Fibroblast of villous mesenchyme (primary cell): ENCODE results near the gene TCF7L2. TPM values are rescaled to one million over a fixed set of nuclear protein-coding genes. Genes with fewer than 3 reads are reported as not detected.

Experiments used
- DNase-seq: peaks from one replicate; pipeline ENCODE4 v3.0.0-alpha.2; 2010; ENCODE audit warnings: low read depth
- H3K4me3 ChIP-seq: 2 replicates; pipeline ENCODE4 v1.5.1; 2011; ENCODE audit warnings: low read depth, mild to moderate bottlenecking, low read length
- total RNA-seq: library from RNA; depleted of rRNA; stranded (reverse); fragments of >200 nt; gene quantifications from 2 replicates; pipeline ENCODE4 v1.2.3, GENCODE V29; 2012
- TF ChIP-seq, protein P1 (sequence below): IDR thresholded peaks from 2 replicates; pipeline ENCODE4 v1.5.1; 2012; ENCODE audit warnings: low read depth, mild to moderate bottlenecking, low read length; ENCODE audit not compliant: insufficient read depth

The TCF7L2 gene
- total RNA-seq, 1 donor, result 12.5 TPM

GRCh38 chr10:113047151-113047550 lies 97.1 kb downstream of the TCF7L2 start:
- DNase-seq, result no peak
- TF ChIP-seq, protein P1, sequence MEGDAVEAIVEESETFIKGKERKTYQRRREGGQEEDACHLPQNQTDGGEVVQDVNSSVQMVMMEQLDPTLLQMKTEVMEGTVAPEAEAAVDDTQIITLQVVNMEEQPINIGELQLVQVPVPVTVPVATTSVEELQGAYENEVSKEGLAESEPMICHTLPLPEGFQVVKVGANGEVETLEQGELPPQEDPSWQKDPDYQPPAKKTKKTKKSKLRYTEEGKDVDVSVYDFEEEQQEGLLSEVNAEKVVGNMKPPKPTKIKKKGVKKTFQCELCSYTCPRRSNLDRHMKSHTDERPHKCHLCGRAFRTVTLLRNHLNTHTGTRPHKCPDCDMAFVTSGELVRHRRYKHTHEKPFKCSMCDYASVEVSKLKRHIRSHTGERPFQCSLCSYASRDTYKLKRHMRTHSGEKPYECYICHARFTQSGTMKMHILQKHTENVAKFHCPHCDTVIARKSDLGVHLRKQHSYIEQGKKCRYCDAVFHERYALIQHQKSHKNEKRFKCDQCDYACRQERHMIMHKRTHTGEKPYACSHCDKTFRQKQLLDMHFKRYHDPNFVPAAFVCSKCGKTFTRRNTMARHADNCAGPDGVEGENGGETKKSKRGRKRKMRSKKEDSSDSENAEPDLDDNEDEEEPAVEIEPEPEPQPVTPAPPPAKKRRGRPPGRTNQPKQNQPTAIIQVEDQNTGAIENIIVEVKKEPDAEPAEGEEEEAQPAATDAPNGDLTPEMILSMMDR, result no peak
- H3K4me3 ChIP-seq, result no peak overlapping the region

DNA sequence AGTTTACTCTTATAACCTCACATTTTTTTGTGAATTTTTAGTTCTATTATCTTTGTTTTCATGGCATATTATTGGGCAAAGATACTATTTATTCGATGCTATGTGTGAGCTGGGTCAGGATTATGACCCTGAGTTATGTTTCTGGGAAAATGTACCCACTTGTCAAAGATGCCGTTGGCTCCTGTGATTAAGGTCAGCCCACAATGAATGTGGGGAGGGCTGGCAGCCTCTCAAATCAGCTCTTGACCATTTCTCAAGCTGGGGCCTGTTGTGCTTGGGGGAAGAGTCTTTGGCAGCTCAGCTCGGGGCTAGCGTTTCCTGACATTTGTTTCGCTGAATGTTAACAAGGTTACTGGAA lies 97.5 kb downstream of the TCF7L2 start:
- peak; percentile 43 for DNase-seq

DNA sequence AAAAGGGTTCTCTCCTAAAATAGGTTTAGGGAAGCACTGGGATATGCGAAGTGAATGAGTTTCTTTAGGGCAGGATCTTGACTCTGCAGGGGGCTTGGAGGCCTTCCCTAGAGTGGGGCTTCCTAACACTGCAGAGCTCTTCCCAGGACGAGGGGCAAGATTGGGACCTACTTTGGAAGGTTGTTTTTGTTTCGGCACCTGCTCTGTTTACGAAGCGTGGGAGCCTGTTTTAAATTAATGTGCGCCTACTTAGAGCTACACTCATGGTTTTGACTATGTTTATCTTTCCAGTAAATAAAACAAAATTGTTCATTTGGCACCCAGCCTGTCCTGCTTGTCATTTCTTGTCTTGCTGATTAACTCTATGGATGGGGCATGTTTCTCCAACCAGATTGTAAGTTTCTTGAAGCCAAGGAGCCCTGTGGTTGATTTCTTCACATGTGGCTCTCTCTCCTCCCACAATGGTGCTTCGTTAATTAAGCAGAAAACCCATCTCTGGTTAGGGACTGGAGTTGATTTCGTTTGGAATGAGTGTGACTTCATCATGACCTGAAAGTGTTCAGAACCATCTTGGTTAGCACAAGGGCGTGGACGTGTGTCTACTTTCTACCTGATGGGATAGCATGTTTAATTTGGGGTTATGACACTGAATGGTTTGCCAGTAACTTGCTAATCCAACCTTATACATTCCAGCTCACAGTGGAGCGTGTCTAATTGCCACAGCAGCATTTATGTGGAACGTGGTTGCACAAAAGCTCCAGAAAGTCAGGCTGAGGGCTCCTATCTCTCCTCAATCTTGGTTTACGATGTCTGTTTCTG lies 98.1 kb downstream of the TCF7L2 start:
- peak; percentile 90 for DNase-seq
- H3K4me3 ChIP-seq, result no peak overlapping the region
- TF ChIP-seq, protein P1, result no peak

More for the DNA sequence above, 97.5 kb downstream of the TCF7L2 start:
- H3K4me3 ChIP-seq, result no peak overlapping the region
- TF ChIP-seq, protein P1, result no peak

GRCh38 chr10:113049881-113050280 lies 99.8 kb downstream of the TCF7L2 start:
- H3K4me3 ChIP-seq, result no peak overlapping the region
- TF ChIP-seq, protein P1, result no peak
- no peak for DNase-seq

GRCh38 chr10:113052076-113052830 lies 102.2 kb downstream of the TCF7L2 start:
- DNase-seq, result no peak
- TF ChIP-seq, protein P1, result peak; percentile 12
- H3K4me3 ChIP-seq, result no peak overlapping the region

GRCh38 chr10:113053091-113053490 lies 103.0 kb downstream of the TCF7L2 start:
- TF ChIP-seq, protein P1, result no peak
- H3K4me3 ChIP-seq, result no peak overlapping the region
- no peak for DNase-seq
